IMR-90 (cell line): ENCODE results near the gene CERKL. TPM values are rescaled to one million over a fixed set of nuclear protein-coding genes. Genes with fewer than 3 reads are reported as not detected.

ENCODE experiments used
- ATAC-seq: fragments of 200-7000 bp; cut with Tn5 transposase; 2 replicates; pipeline ENCODE4 v1.9.1; 2020; ENCODE audit warnings: low read depth, mild to moderate bottlenecking, moderate library complexity
- BruUV-seq: library from RNA; stranded (reverse); fragments of 400-500 nt; replicated peaks from 2 replicates; lab custom pipeline; 2021; lab: Mats Ljungman, UMichigan
- CTCF ChIA-PET: fragments of 300-600 bp; formaldehyde crosslinking; extraction: SDS; loops from one replicate; lab custom pipeline; 2021; ENCODE audit warnings: antibody characterized with exemption; lab: Yijun Ruan, JAX
- POLR2A ChIA-PET: fragments of 300-600 bp; sonication (Branson Sonifier 250); formaldehyde crosslinking; loops from one replicate; lab custom pipeline; 2022; ENCODE audit warnings: antibody characterized with exemption; ENCODE audit not compliant: unreplicated experiment; lab: Charles Lee
- DNase-seq: peaks from one replicate; pipeline ENCODE4 v3.0.0; 2013
- H2AFZ ChIP-seq: replicated peaks from 2 replicates; pipeline ENCODE3; 2013; ENCODE audit warnings: low read length, mild to moderate bottlenecking; ENCODE audit not compliant: poor library complexity
- H2AK5ac ChIP-seq: 2 replicates; pipeline ENCODE4 v1.6.1; 2013; ENCODE audit warnings: low read depth, low read length, inconsistent platforms
- H2AK9ac ChIP-seq: replicated peaks from 2 replicates; pipeline ENCODE3; 2013; ENCODE audit warnings: mild to moderate bottlenecking, low read depth, low read length, moderate library complexity; ENCODE audit not compliant: poor library complexity
- H2BK120ac ChIP-seq: 2 replicates; pipeline ENCODE4 v1.6.1; 2013; ENCODE audit warnings: low read depth, low read length, inconsistent platforms
- H2BK15ac ChIP-seq: 3 replicates; pipeline ENCODE4 v1.6.1; 2013; ENCODE audit warnings: low read depth, low read length, inconsistent platforms
- H2BK20ac ChIP-seq: 2 replicates; pipeline ENCODE4 v1.6.1; 2013; ENCODE audit warnings: low read depth, mild to moderate bottlenecking, inconsistent platforms, low read length, moderate library complexity
- H2BK5ac ChIP-seq: 2 replicates; pipeline ENCODE4 v1.6.1; 2013; ENCODE audit warnings: mild to moderate bottlenecking, low read depth, low read length, inconsistent platforms; ENCODE audit not compliant: poor library complexity, severe bottlenecking
- H3K14ac ChIP-seq: replicated peaks from 2 replicates; pipeline ENCODE4 v1.6.1; 2013; ENCODE audit warnings: low read depth, low read length, inconsistent platforms
- H3K18ac ChIP-seq: 2 replicates; pipeline ENCODE4 v1.6.1; 2013; ENCODE audit warnings: low read depth, low read length, control low read depth
- H3K23ac ChIP-seq: 2 replicates; pipeline ENCODE4 v1.6.1; 2013; ENCODE audit warnings: low read depth, low read length, inconsistent platforms
- H3K27ac ChIP-seq: 2 replicates; pipeline ENCODE4 v1.5.1; 2013; ENCODE audit warnings: mild to moderate bottlenecking, control low read depth, low read length; ENCODE audit not compliant: insufficient read depth
- H3K27me3 ChIP-seq: 2 replicates; pipeline ENCODE4 v1.6.1; 2013; ENCODE audit warnings: low read length; ENCODE audit not compliant: control insufficient read depth, insufficient read depth
- H3K36me3 ChIP-seq: 2 replicates; pipeline ENCODE4 v1.6.1; 2013; ENCODE audit warnings: low read length, mixed read lengths; ENCODE audit not compliant: control insufficient read depth, insufficient read depth
- H3K4ac ChIP-seq: 2 replicates; pipeline ENCODE4 v1.6.1; 2013; ENCODE audit warnings: low read depth, low read length, inconsistent platforms
- H3K4me1 ChIP-seq: 2 replicates; pipeline ENCODE4 v1.6.1; 2013; ENCODE audit warnings: low read length, mixed read lengths; ENCODE audit not compliant: control insufficient read depth, insufficient read depth
- H3K4me2 ChIP-seq: 2 replicates; pipeline ENCODE4 v1.6.1; 2013; ENCODE audit warnings: low read depth, mild to moderate bottlenecking, control low read depth, low read length, moderate library complexity
- H3K4me3 ChIP-seq: 2 replicates; pipeline ENCODE4 v1.5.1; 2013; ENCODE audit warnings: low read depth, mild to moderate bottlenecking, control low read depth, low read length, moderate library complexity; ENCODE audit not compliant: insufficient read depth
- H3K56ac ChIP-seq: 2 replicates; pipeline ENCODE4 v1.6.1; 2013; ENCODE audit warnings: low read length, inconsistent platforms; ENCODE audit not compliant: insufficient read depth; ENCODE audit errors: extremely low read depth
- H3K79me1 ChIP-seq, 2 experiments: 2 replicates each; pipeline ENCODE4 v1.6.1; 2013; ENCODE audit warnings: low read length in 2 of 2, inconsistent platforms in 1 of 2, low read depth in 1 of 2
- H3K9ac ChIP-seq: 2 replicates; pipeline ENCODE4 v1.6.1; 2013; ENCODE audit warnings: low read depth, low read length, control low read depth
- H3K9me1 ChIP-seq: 2 replicates; pipeline ENCODE4 v1.6.1; 2013; ENCODE audit warnings: low read length, inconsistent platforms; ENCODE audit not compliant: insufficient read depth
- H3K9me3 ChIP-seq: 2 replicates; pipeline ENCODE4 v1.6.1; 2013; ENCODE audit warnings: low read length; ENCODE audit not compliant: control insufficient read depth, insufficient read depth
- H4K20me1 ChIP-seq: 2 replicates; pipeline ENCODE4 v1.6.1; 2013; ENCODE audit warnings: low read length, inconsistent platforms; ENCODE audit not compliant: insufficient read depth
- H4K5ac ChIP-seq: 2 replicates; pipeline ENCODE4 v1.6.1; 2013; ENCODE audit warnings: mild to moderate bottlenecking, low read depth, low read length, control low read depth
- H4K8ac ChIP-seq, 2 experiments: 2 replicates each; pipeline ENCODE4 v1.6.1; 2013; ENCODE audit warnings: low read depth in 2 of 2, low read length in 2 of 2, control low read depth in 1 of 2, inconsistent platforms in 1 of 2
- H4K91ac ChIP-seq: 2 replicates; pipeline ENCODE4 v1.6.1; 2013; ENCODE audit warnings: low read depth, low read length, inconsistent platforms; ENCODE audit not compliant: insufficient read depth
- BHLHE40 ChIP-seq: fragments of 150-350 bp; IDR thresholded peaks from 2 replicates; pipeline ENCODE4 v1.6.1; 2016; ENCODE audit warnings: mild to moderate bottlenecking, low read depth, low read length
- CEBPB ChIP-seq: IDR thresholded peaks from 2 replicates; pipeline ENCODE4 v1.6.1; 2012; ENCODE audit warnings: low read depth, low read length, improper control_type of control experiment
- CHD1 ChIP-seq: IDR thresholded peaks from 2 replicates; pipeline ENCODE4 v1.6.1; 2012; ENCODE audit warnings: low read depth, low read length, improper control_type of control experiment
- CTCF ChIP-seq: conservative IDR thresholded peaks from 2 replicates; pipeline ENCODE4 v1.5.1; 2012; ENCODE audit warnings: mild to moderate bottlenecking, low read depth, low read length, improper control_type of control experiment
- ELK1 ChIP-seq: fragments of 150-350 bp; IDR thresholded peaks from 2 replicates; pipeline ENCODE4 v1.6.1; 2016; ENCODE audit warnings: low read depth, mild to moderate bottlenecking, low read length, moderate library complexity, borderline replicate concordance
- FOS ChIP-seq: fragments of 150-350 bp; IDR thresholded peaks from 2 replicates; pipeline ENCODE4 v1.6.1; 2016; ENCODE audit warnings: low read depth, low read length
- MAFK ChIP-seq: IDR thresholded peaks from 2 replicates; pipeline ENCODE4 v1.6.1; 2012; ENCODE audit warnings: low read depth, low read length, improper control_type of control experiment
- MAZ ChIP-seq: IDR thresholded peaks from 2 replicates; pipeline ENCODE4 v1.6.1; 2012; ENCODE audit warnings: low read depth, mild to moderate bottlenecking, low read length, improper control_type of control experiment, moderate library complexity, borderline replicate concordance
- MXI1 ChIP-seq: IDR thresholded peaks from 2 replicates; pipeline ENCODE4 v1.6.1; 2012; ENCODE audit warnings: low read depth, mild to moderate bottlenecking, low read length, moderate library complexity, borderline replicate concordance
- NFE2L2 ChIP-seq: fragments of 150-350 bp; IDR thresholded peaks from 2 replicates; pipeline ENCODE4 v1.6.1; 2016; ENCODE audit warnings: low read depth, mild to moderate bottlenecking, low read length
- POLR2A ChIP-seq: IDR thresholded peaks from 2 replicates; pipeline ENCODE4 v1.6.1; 2012; ENCODE audit warnings: mild to moderate bottlenecking, low read depth, low read length
- RAD21 ChIP-seq: IDR thresholded peaks from 2 replicates; pipeline ENCODE4 v1.6.1; 2012; ENCODE audit warnings: low read length, improper control_type of control experiment
- RCOR1 ChIP-seq: IDR thresholded peaks from 2 replicates; pipeline ENCODE4 v1.6.1; 2012; ENCODE audit warnings: mild to moderate bottlenecking, low read length, improper control_type of control experiment; ENCODE audit not compliant: insufficient replicate concordance
- RFX5 ChIP-seq: IDR thresholded peaks from 2 replicates; pipeline ENCODE4 v1.8.0; 2012; ENCODE audit warnings: low read depth, mild to moderate bottlenecking, low read length, moderate library complexity
- SMC3 ChIP-seq: fragments of 150-350 bp; IDR thresholded peaks from 2 replicates; pipeline ENCODE4 v1.6.1; 2016; ENCODE audit warnings: low read depth, mild to moderate bottlenecking, antibody characterized with exemption, low read length, moderate library complexity
- USF2 ChIP-seq: fragments of 150-350 bp; IDR thresholded peaks from 2 replicates; pipeline ENCODE4 v1.6.1; 2017; ENCODE audit warnings: mild to moderate bottlenecking, antibody characterized with exemption, low read length, low read depth
- WGBS, 2 experiments: methylation state at CpG; one replicate each; pipeline versions ENCODE4 v1.1.5 to v1.1.7; 2013; ENCODE audit warnings: missing lambda C conversion rate in 2 of 2; ENCODE audit not compliant: insufficient read length in 1 of 2; ENCODE audit errors: extremely low coverage in 2 of 2; 5-methylcytosine and 5-hydroxymethylcytosine counted together
- dilution Hi-C: fragments of 300-500 bp; cut with HindIII; formaldehyde crosslinking; loops from one replicate; pipeline ENCODE4 v1.14.3; 2018; ENCODE audit warnings: low sequenced_read_pairs; ENCODE audit not compliant: unreplicated experiment
- in situ Hi-C: fragments of 300-500 bp; cut with MboI; formaldehyde crosslinking; loops from 3 replicates; pipeline ENCODE4 v1.14.3; 2019; ENCODE audit warnings: low sequenced_read_pairs, inconsistent platforms, mixed read lengths
- intact Hi-C: fragments of 100-400 bp; cut with micrococcal nuclease; formaldehyde crosslinking; loops from 2 replicates; pipeline ENCODE4 v1.10.0; 2022
- polyA plus RNA-seq, 3 experiments: library from polyadenylated mRNA; depleted of rRNA; stranded (reverse); fragments of >200 nt; gene quantifications; 2 replicates each; pipeline ENCODE4 v1.2.3, GENCODE V29; 2012; ENCODE audit warnings: low replicate concordance in 1 of 3
- total RNA-seq: library from RNA; depleted of rRNA; stranded (reverse); fragments of >200 nt; gene quantifications from 2 replicates; pipeline ENCODE4 v1.2.3, GENCODE V29; 2012

Gene CERKL
- total and polyA plus RNA-seq, 2 of the 4 experiments (the other 2 are of a cell fraction): under 0.01 TPM; not detected in 1

- Histone ChIP-seq H3K4me2 (no peak overlapping the region), H3K27ac (no peak overlapping the region), H3K4ac (no peak overlapping the region), H3K79me1 (no peaks in the 10 kb centered on the region), H3K27me3 (peaks cover 10% of the 10 kb centered on the region), H3K9me3 (no peaks in the 10 kb centered on the region), H3K4me3 (no peak overlapping the region), H2BK5ac (no peak overlapping the region), H3K56ac (no peak overlapping the region), H4K5ac (no peak overlapping the region), H2AK5ac (no peak overlapping the region), H3K23ac (no peak overlapping the region), H3K14ac (no peak overlapping the region), H2AFZ (no peak overlapping the region), H3K9me1 (no peaks in the 10 kb centered on the region), H4K20me1 (no peaks in the 10 kb centered on the region), H4K91ac (no peak overlapping the region), H2AK9ac (no peak overlapping the region), H3K18ac (no peak overlapping the region), H2BK15ac (no peak overlapping the region), H2BK120ac (no peak overlapping the region), H3K36me3 (no peaks in the 10 kb centered on the region), H3K4me1 (no peaks in the 10 kb centered on the region), H3K9ac (no peak overlapping the region), H2BK20ac (no peak overlapping the region), H4K8ac (no peak overlapping the region)
- ChIA-PET CTCF (no interaction called here), POLR2A (no interaction called here)
- ATAC-seq (no peak), DNase-seq (no peak)
- no TSS peak for BruUV-seq
- no peak for TF ChIP-seq ELK1
- TF ChIP-seq RCOR1: no peak
- TF ChIP-seq CEBPB: no peak
- TF ChIP-seq BHLHE40: no peak
- TF ChIP-seq NFE2L2: no peak
- no peak for TF ChIP-seq USF2
- no peak for TF ChIP-seq MAFK
- TF ChIP-seq POLR2A: no peak
- TF ChIP-seq MXI1: no peak
- no peak for TF ChIP-seq CTCF
- no peak for TF ChIP-seq RAD21
- TF ChIP-seq RFX5: no peak
- TF ChIP-seq FOS: no peak
- no peak for TF ChIP-seq SMC3
- TF ChIP-seq CHD1: no peak
- no peak for TF ChIP-seq MAZ
- intact Hi-C loops (no loop called here), in situ Hi-C loops (loop anchor here (25.0 kb wide), 1 partner anchor 556 kb away; no protein-coding TSS in a partner anchor), dilution Hi-C loops (no loop called here)
- WGBS, 2 experiments: no CpG with 5 or more reads among the region's 2 CpGs
Observed at GRCh38 chr2:181581534-181581933, 75.4 kb downstream of the CERKL start.
